Nephron (organoid): ENCODE data around the gene OTUB1.

Experiments used
- H3K27ac Mint-ChIP-seq, 3 experiments: 2 replicates each; pipeline ENCODE4 v1.8.0; 2020; ENCODE audit warnings: mixed read lengths in 3 of 3, mild to moderate bottlenecking in 2 of 3, moderate library complexity in 1 of 3
- H3K27me3 Mint-ChIP-seq: 2 replicates; pipeline ENCODE4 v1.8.0; 2021; ENCODE audit warnings: low read depth, mild to moderate bottlenecking, moderate library complexity, mixed read lengths
- H3K36me3 Mint-ChIP-seq: 2 replicates; pipeline ENCODE4 v1.8.0; 2020; ENCODE audit warnings: low read depth, mixed read lengths
- H3K4me1 Mint-ChIP-seq: 2 replicates; pipeline ENCODE4 v1.8.0; 2020; ENCODE audit warnings: mixed read lengths
- H3K4me3 Mint-ChIP-seq, 3 experiments: 2 replicates each; pipeline ENCODE4 v1.8.0; 2020; ENCODE audit warnings: mild to moderate bottlenecking in 3 of 3, mixed read lengths in 3 of 3, moderate library complexity in 2 of 3
- H3K9me3 Mint-ChIP-seq: 2 replicates; pipeline ENCODE4 v1.8.0; 2020; ENCODE audit warnings: mixed read lengths
- TF ChIP-seq, protein P1 (sequence below), 3 experiments: fragments of 200-600 bp; sonication (generic); IDR thresholded peaks; one replicate each; pipeline ENCODE4 v1.5.0; 2021; ENCODE audit warnings: antibody characterized with exemption in 3 of 3; ENCODE audit not compliant: unreplicated experiment in 3 of 3

OTUB1 gene

DNA sequence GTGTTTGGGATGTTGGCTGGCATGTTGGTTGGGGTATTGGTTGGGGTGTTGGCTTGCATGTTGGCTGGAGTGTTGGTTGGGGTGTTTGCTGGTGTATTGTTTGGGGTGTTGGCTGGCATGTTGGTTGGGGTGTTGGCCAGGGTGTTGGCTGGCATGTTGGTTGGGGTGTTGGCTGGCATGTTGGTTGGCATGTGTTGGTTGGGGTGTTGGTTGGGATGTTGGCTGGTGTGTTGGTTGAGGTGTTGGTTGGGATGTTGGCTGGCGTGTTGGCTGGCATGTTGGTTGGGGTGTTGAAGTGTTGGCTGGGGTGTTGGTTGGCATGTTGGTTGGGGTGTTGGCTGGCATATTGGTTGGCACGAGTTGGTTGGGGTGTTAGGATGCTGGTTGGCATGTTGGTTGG is 24.5 kb downstream of the OTUB1 start:
- no peak overlapping the region for H3K4me3 Mint-ChIP-seq
- peaks cover 45% of the 10 kb centered on the region for H3K27me3 Mint-ChIP-seq
- H3K27ac Mint-ChIP-seq: no peak overlapping the region
- no peaks in the 10 kb centered on the region for H3K36me3 Mint-ChIP-seq
- H3K9me3 Mint-ChIP-seq: no peaks in the 10 kb centered on the region
- TF ChIP-seq, protein P1, sequence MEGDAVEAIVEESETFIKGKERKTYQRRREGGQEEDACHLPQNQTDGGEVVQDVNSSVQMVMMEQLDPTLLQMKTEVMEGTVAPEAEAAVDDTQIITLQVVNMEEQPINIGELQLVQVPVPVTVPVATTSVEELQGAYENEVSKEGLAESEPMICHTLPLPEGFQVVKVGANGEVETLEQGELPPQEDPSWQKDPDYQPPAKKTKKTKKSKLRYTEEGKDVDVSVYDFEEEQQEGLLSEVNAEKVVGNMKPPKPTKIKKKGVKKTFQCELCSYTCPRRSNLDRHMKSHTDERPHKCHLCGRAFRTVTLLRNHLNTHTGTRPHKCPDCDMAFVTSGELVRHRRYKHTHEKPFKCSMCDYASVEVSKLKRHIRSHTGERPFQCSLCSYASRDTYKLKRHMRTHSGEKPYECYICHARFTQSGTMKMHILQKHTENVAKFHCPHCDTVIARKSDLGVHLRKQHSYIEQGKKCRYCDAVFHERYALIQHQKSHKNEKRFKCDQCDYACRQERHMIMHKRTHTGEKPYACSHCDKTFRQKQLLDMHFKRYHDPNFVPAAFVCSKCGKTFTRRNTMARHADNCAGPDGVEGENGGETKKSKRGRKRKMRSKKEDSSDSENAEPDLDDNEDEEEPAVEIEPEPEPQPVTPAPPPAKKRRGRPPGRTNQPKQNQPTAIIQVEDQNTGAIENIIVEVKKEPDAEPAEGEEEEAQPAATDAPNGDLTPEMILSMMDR (IDR thresholded peaks at IDR 0.05; ENCODE audit: unreplicated experiment in 3 of 3): no peak
- peaks cover 26% of the 10 kb centered on the region for H3K4me1 Mint-ChIP-seq

DNA sequence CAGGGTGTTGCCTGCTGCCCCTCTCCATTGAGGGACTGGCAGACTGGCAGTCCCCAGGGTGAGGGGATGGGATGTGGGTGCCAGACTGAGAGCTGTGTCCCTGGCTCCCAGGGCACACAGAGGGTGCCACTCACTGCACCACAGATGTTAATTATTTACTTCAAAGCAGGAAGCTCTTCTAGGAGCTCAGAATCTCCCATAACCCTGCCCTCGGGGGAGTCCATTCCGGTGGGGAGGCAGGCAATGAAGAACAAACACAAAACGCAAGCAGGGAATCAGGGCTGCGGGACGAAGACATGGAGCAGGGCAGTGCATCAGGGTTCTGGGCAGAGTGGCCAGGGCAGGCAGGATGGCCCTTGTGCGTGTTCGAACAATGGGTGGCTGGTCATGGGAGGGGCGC is 25.1 kb downstream of the OTUB1 start:
- no peak overlapping the region for H3K27ac Mint-ChIP-seq
- no peak overlapping the region for H3K4me3 Mint-ChIP-seq
- no peaks in the 10 kb centered on the region for H3K36me3 Mint-ChIP-seq
- TF ChIP-seq, protein P1 (IDR thresholded peaks at IDR 0.05; ENCODE audit: unreplicated experiment in 3 of 3): no peak
- no peaks in the 10 kb centered on the region for H3K9me3 Mint-ChIP-seq
- peaks cover 23% of the 10 kb centered on the region for H3K4me1 Mint-ChIP-seq
- peaks cover 40% of the 10 kb centered on the region for H3K27me3 Mint-ChIP-seq

DNA sequence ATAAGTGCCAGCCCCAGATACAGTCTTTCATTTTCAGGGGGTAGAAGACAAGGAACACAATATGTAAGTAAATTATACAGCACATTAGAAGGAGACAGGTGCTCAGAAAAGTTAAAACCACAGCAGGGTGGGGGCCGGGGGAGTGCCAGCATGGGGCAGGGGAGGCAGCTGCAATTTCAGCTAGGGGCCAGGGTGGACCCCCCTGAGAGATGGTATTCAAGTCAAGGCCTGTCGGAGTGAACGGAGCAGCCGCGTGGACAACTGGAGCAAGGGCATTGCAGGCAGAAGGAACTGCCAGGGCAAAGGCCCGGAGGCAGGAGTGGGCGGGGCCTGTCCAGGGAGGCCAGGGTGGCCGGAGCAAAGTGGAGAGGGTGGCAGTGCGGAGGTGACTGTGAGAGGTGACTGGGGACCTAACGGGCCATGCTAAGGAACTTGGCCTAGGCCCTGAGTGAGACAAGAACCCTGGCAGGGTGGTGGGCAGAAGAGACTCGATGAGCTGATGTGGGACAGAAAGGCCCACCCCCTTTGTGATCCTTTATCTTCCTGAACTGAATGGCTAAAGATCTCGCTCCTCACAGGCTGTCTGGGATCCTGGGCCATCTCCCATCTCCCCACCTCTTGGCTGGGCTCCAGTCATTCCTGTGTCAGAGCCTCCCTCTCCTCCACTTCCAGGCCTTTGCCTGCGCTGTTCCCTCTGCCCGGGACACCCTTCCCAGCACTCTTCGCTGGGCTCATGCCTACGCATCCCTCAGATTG is 27.1 kb downstream of the OTUB1 start:
- no peaks in the 10 kb centered on the region for H3K9me3 Mint-ChIP-seq
- no peak overlapping the region for H3K27ac Mint-ChIP-seq
- TF ChIP-seq, protein P1 (IDR thresholded peaks at IDR 0.05; ENCODE audit: unreplicated experiment in 3 of 3): no peak
- H3K27me3 Mint-ChIP-seq: peaks cover 23% of the 10 kb centered on the region
- no peak overlapping the region for H3K4me3 Mint-ChIP-seq
- H3K4me1 Mint-ChIP-seq: peaks cover 6% of the 10 kb centered on the region
- H3K36me3 Mint-ChIP-seq: no peaks in the 10 kb centered on the region

DNA sequence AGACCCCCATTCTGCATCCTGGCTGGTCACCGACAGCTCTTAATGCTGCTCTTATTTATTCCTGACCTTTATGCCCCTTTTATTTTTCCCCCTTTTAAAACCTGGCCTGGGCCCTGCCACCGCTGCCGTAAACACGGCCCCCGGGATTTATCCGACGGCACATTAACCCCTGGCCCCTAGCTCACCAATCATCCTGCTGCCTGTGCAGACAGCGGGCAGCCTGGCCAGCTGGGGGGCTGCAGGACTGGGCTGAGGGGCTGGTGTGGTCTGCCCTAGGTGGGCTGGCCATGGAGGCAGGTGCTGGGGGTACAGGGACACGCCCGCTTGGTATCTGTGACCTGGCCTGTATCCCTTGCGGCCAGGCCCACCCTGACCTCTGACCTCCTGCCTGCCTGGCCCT is 28.1 kb downstream of the OTUB1 start:
- H3K4me3 Mint-ChIP-seq: no peak overlapping the region
- H3K27ac Mint-ChIP-seq: no peak overlapping the region
- H3K27me3 Mint-ChIP-seq: peaks cover 23% of the 10 kb centered on the region
- H3K36me3 Mint-ChIP-seq: no peaks in the 10 kb centered on the region
- TF ChIP-seq, protein P1 (IDR thresholded peaks at IDR 0.05; ENCODE audit: unreplicated experiment in 3 of 3): no peak
- H3K4me1 Mint-ChIP-seq: no peaks in the 10 kb centered on the region
- H3K9me3 Mint-ChIP-seq: no peaks in the 10 kb centered on the region

DNA sequence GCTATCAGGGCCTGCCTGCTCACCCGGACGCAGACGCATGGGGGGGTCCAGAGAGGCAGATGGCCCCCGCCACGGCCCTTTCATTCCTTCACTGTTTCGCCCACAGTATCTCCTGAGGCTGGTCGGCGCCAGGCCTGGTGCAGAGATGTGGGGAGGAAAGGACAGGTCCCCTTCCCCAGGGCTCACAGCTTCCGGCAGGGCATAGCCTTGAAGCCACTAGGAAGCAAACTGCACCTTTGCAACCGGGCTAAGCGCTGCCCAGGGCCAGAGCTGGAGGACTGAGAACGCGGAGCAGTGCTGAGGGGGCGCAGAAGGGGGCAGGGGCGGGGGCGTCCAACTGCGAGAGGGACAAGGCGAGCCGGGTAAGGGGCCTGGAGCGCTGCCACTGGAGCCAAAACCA is 29.3 kb downstream of the OTUB1 start:
- Mint-ChIP-seq H3K36me3 (no peaks in the 10 kb centered on the region), H3K4me1 (no peaks in the 10 kb centered on the region), H3K9me3 (no peaks in the 10 kb centered on the region), H3K27ac (no peak overlapping the region), H3K4me3 (no peak overlapping the region), H3K27me3 (peaks cover 31% of the 10 kb centered on the region)
- TF ChIP-seq, protein P1 (IDR thresholded peaks at IDR 0.05; ENCODE audit: unreplicated experiment in 3 of 3): no peak
